ENCODE data around the gene C1RL. TPM values are rescaled to one million over a fixed set of nuclear protein-coding genes. Genes with fewer than 3 reads are reported as not detected.

Gene C1RL
- total RNA-seq, 2 experiments from 2014 or later, result 3.0 to 10.4 TPM

DNA sequence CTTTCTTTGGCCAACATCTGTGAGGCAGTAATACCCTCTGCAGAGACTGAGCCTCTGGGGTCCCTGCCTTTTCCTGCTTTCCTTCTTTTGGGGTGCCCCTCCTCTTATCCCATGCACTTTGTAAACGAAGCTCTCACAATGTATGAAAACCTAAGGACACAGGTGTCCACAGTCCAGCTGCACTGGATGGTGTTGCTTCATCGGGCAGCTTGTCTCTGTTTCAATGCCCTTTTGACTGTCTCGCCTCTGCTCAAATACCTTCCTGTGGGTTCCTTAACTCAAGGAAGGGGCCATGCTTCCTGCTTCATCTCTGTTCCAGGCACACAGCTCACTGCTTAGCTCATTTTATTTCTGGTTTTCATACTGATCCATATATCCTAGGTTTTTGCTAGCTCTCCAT lies 6.4 kb downstream of the C1RL start:
- intact Hi-C loops (cut with micrococcal nuclease; ENCODE audit: unreplicated experiment), result no loop called here
- no TSS peak for BruUV-seq (replicated peaks)
- no peaks in the 10 kb centered on the region for H3K36me3 ChIP-seq (ENCODE audit: insufficient read depth, low read length)
- H3K9me3 ChIP-seq (ENCODE audit: low read length), result peaks cover 16% of the 10 kb centered on the region
- TF ChIP-seq EZH2phosphoT487 (IDR thresholded peaks at IDR 0.05; ENCODE audit: borderline replicate concordance, low read depth, low read length), result no peak
- TF ChIP-seq, protein P1, sequence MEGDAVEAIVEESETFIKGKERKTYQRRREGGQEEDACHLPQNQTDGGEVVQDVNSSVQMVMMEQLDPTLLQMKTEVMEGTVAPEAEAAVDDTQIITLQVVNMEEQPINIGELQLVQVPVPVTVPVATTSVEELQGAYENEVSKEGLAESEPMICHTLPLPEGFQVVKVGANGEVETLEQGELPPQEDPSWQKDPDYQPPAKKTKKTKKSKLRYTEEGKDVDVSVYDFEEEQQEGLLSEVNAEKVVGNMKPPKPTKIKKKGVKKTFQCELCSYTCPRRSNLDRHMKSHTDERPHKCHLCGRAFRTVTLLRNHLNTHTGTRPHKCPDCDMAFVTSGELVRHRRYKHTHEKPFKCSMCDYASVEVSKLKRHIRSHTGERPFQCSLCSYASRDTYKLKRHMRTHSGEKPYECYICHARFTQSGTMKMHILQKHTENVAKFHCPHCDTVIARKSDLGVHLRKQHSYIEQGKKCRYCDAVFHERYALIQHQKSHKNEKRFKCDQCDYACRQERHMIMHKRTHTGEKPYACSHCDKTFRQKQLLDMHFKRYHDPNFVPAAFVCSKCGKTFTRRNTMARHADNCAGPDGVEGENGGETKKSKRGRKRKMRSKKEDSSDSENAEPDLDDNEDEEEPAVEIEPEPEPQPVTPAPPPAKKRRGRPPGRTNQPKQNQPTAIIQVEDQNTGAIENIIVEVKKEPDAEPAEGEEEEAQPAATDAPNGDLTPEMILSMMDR (conservative IDR thresholded peaks at IDR 0.05; ENCODE audit: low read length), result no peak
- no peaks in the 10 kb centered on the region for H3K79me2 ChIP-seq (ENCODE audit: insufficient read depth, low read depth, low read length)
- H3K4me1 ChIP-seq (ENCODE audit: insufficient read depth, low read length, poor library complexity, severe bottlenecking), result no peaks in the 10 kb centered on the region
- H3K4me3 ChIP-seq (ENCODE audit: low read depth, low read length, poor library complexity, severe bottlenecking), result no peak overlapping the region
- H3K27ac ChIP-seq (ENCODE audit: low read depth, low read length, poor library complexity, severe bottlenecking), result no peak overlapping the region
- no peak overlapping the region for H3K4me2 ChIP-seq (ENCODE audit: low read length)
- DNase-seq (ENCODE audit: low spot score), result no peak
- H3K9me2 ChIP-seq (ENCODE audit: insufficient read depth, low read length), result no peaks in the 10 kb centered on the region
- H2AFZ ChIP-seq (ENCODE audit: low read length), result no peak overlapping the region
- no peaks in the 10 kb centered on the region for H4K20me1 ChIP-seq (ENCODE audit: insufficient read depth, low read length)
- ChIA-PET CTCF (ENCODE audit: unreplicated experiment) (interaction anchor here (0.6 kb wide), 1 partner anchor 13 kb away, joined by 3 read pairs; no protein-coding TSS in a partner anchor), POLR2A (no interaction called here)

DNA sequence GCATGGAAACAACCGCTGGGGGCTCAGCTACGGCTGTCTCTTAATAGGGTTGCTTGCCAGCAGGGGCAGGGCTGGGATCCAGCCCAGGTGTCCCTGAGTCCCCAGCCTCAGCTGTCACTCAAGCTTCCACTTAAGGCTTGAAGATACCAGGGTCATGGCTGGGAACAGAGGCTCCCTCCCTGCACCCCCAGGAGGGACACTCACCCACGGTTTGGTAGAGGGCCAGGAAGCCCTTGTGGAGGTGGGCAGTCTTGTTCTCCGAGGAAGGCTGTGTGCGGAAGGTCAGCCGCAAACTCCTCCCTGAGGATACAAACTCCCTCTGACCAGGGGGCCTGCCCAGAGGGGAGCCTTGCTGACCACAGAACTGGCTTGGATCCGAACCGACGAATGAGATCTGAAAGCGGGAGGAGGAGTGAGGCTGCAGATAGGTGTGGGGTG lies 7.3 kb downstream of the C1RL start:
- Histone ChIP-seq H4K20me1 (ENCODE audit: insufficient read depth, low read length) (no peaks in the 10 kb centered on the region), H3K79me2 (ENCODE audit: insufficient read depth, low read depth, low read length) (no peaks in the 10 kb centered on the region), H3K27ac (ENCODE audit: low read depth, low read length, poor library complexity, severe bottlenecking) (no peak overlapping the region), H2AFZ (ENCODE audit: low read length) (no peak overlapping the region), H3K36me3 (ENCODE audit: insufficient read depth, low read length) (no peaks in the 10 kb centered on the region), H3K9me3 (ENCODE audit: low read length) (peaks cover 14% of the 10 kb centered on the region), H3K9me2 (ENCODE audit: insufficient read depth, low read length) (no peaks in the 10 kb centered on the region), H3K4me3 (ENCODE audit: low read depth, low read length, poor library complexity, severe bottlenecking) (no peak overlapping the region), H3K4me2 (ENCODE audit: low read length) (no peak overlapping the region), H3K4me1 (ENCODE audit: insufficient read depth, low read length, poor library complexity, severe bottlenecking) (no peaks in the 10 kb centered on the region)
- ChIA-PET POLR2A (no interaction called here), CTCF (ENCODE audit: unreplicated experiment) (no interaction called here)
- DNase-seq (ENCODE audit: low spot score), result no peak
- intact Hi-C loops (cut with micrococcal nuclease; ENCODE audit: unreplicated experiment), result no loop called here
- TF ChIP-seq, protein P1 (conservative IDR thresholded peaks at IDR 0.05; ENCODE audit: low read length), result no peak
- no peak for TF ChIP-seq EZH2phosphoT487 (IDR thresholded peaks at IDR 0.05; ENCODE audit: borderline replicate concordance, low read depth, low read length)
- no TSS peak for BruUV-seq (replicated peaks)

DNA sequence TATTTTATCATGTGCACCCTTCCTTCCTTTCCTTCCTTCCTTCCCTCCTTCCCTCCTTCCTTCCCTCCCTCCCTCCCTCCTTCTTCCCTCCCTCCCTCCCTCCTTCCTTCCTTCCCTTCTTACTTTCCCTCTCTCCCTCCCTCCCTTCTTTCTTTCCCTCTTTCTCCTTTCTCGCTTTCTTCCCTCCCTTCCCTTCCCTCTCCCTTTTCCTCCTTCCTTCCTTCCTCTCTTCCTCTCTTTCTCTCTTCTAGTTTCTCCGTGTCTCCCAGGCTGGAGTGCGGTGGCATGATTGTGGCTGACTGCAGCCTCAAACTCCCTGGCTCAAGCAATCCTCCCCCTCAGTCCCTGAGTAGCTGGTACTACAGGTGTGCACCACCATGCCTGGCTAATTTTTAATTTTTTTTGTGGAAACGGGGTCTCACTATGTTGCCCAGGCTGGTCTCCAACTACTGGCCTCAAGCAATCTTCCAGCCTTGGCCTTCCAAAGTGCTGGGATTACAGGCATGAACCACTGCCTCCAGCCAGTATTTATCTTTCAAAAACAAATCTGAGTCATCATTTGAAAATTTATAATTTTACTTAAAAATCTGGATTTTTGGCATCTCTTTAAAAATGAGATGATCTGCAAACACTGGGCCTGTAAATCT lies 7.8 kb downstream of the C1RL start:
- H2AFZ ChIP-seq (ENCODE audit: low read length), result no peak overlapping the region
- BruUV-seq (replicated peaks), result no TSS peak
- no peak overlapping the region for H3K4me2 ChIP-seq (ENCODE audit: low read length)
- H3K9me2 ChIP-seq (ENCODE audit: insufficient read depth, low read length), result no peaks in the 10 kb centered on the region
- H3K36me3 ChIP-seq (ENCODE audit: insufficient read depth, low read length), result no peaks in the 10 kb centered on the region
- DNase-seq (ENCODE audit: low spot score), result no peak
- TF ChIP-seq, protein P1 (conservative IDR thresholded peaks at IDR 0.05; ENCODE audit: low read length), result no peak
- TF ChIP-seq EZH2phosphoT487 (IDR thresholded peaks at IDR 0.05; ENCODE audit: borderline replicate concordance, low read depth, low read length), result no peak
- ChIA-PET POLR2A (no interaction called here), CTCF (ENCODE audit: unreplicated experiment) (no interaction called here)
- H3K27ac ChIP-seq (ENCODE audit: low read depth, low read length, poor library complexity, severe bottlenecking), result no peak overlapping the region
- no peaks in the 10 kb centered on the region for H3K79me2 ChIP-seq (ENCODE audit: insufficient read depth, low read depth, low read length)
- H3K4me1 ChIP-seq (ENCODE audit: insufficient read depth, low read length, poor library complexity, severe bottlenecking), result no peaks in the 10 kb centered on the region
- no peaks in the 10 kb centered on the region for H4K20me1 ChIP-seq (ENCODE audit: insufficient read depth, low read length)
- H3K4me3 ChIP-seq (ENCODE audit: low read depth, low read length, poor library complexity, severe bottlenecking), result no peak overlapping the region
- H3K9me3 ChIP-seq (ENCODE audit: low read length), result peaks cover 8% of the 10 kb centered on the region
- intact Hi-C loops (cut with micrococcal nuclease; ENCODE audit: unreplicated experiment), result no loop called here
